GM12878 (cell line): ENCODE data around the gene SORCS1. TPM values are rescaled to one million over a fixed set of nuclear protein-coding genes. Genes with fewer than 3 reads are reported as not detected.

ENCODE experiments used
- ATAC-seq: fragments of 200-7000 bp; cut with Tn5 transposase; 3 replicates; pipeline ENCODE4 v1.9.1; 2020; ENCODE audit warnings: mild to moderate bottlenecking, moderate library complexity
- BruUV-seq: library from RNA; stranded (reverse); fragments of 400-500 nt; replicated peaks from 2 replicates; lab custom pipeline; 2021; lab: Mats Ljungman, UMichigan
- CTCF ChIA-PET: fragments of 300-600 bp; sonication (Branson Sonifier 250); formaldehyde crosslinking; extraction: SDS; loops from one replicate; lab custom pipeline; 2021; ENCODE audit warnings: inconsistent platforms; lab: Yijun Ruan, JAX
- POLR2A ChIA-PET: fragments of 350-600 bp; formaldehyde crosslinking; extraction: SDS; loops from one replicate; lab custom pipeline; 2021; ENCODE audit warnings: inconsistent platforms; lab: Charles Lee
- RAD21 ChIA-PET: fragments of 300-600 bp; sonication (Branson Sonifier 250); formaldehyde crosslinking; loops from one replicate; lab custom pipeline; 2023; ENCODE audit warnings: antibody characterized with exemption; ENCODE audit not compliant: unreplicated experiment; lab: Charles Lee
- SMC1A ChIA-PET: fragments of 300-600 bp; sonication (Branson Sonifier 250); formaldehyde crosslinking; loops from one replicate; lab custom pipeline; 2023; ENCODE audit not compliant: unreplicated experiment, uncharacterized antibody; lab: Charles Lee
- DNase-seq: peaks from one replicate; pipeline ENCODE4 v3.0.0-alpha.2; 2011; ENCODE audit warnings: low read depth, low spot score
- FAIRE-seq: peaks from 3 replicates; lab custom pipeline; 2011; peaks lifted over from hg19 to GRCh38; lab: Jason Lieb, UNC
- H2AFZ ChIP-seq: 2 replicates; pipeline ENCODE4 v1.6.0; 2011; ENCODE audit warnings: low read depth, low read length, control low read depth; ENCODE audit not compliant: control insufficient read depth
- H3K27ac ChIP-seq: 2 replicates; pipeline ENCODE4 v1.5.1; 2011; ENCODE audit warnings: control low read depth; ENCODE audit not compliant: control insufficient read depth, insufficient read depth
- H3K27me3 ChIP-seq, 2 experiments: replicated peaks in 1 of 2; 2 replicates each; pipeline versions ENCODE4 v1.6.0 to v1.6.1; 2011; ENCODE audit warnings: low read length in 1 of 2; ENCODE audit not compliant: control insufficient read depth in 2 of 2, insufficient read depth in 2 of 2
- H3K36me3 ChIP-seq, 2 experiments: 2 replicates each; pipeline ENCODE4 v1.5.1; 2011; ENCODE audit warnings: low read length in 1 of 2; ENCODE audit not compliant: control insufficient read depth in 2 of 2, insufficient read depth in 2 of 2
- H3K4me1 ChIP-seq: 2 replicates; pipeline ENCODE4 v1.6.1; 2011; ENCODE audit warnings: mild to moderate bottlenecking, low read length, moderate library complexity, mixed read lengths; ENCODE audit not compliant: control insufficient read depth, insufficient read depth
- H3K4me2 ChIP-seq: 2 replicates; pipeline ENCODE4 v1.6.0; 2011; ENCODE audit warnings: control low read depth; ENCODE audit not compliant: control insufficient read depth, insufficient read depth
- H3K4me3 ChIP-seq: fragments of 200-600 bp; sonication (generic); 2 replicates; pipeline ENCODE4 v1.5.1; 2016
- H3K79me2 ChIP-seq: 2 replicates; pipeline ENCODE4 v1.6.0; 2011; ENCODE audit warnings: low read length; ENCODE audit not compliant: control insufficient read depth, insufficient read depth
- H3K9ac ChIP-seq: 2 replicates; pipeline ENCODE4 v1.8.0; 2011; ENCODE audit warnings: low read length, control low read depth, mixed read lengths; ENCODE audit not compliant: control insufficient read depth, insufficient read depth
- H3K9me3 ChIP-seq: replicated peaks from 3 replicates; pipeline ENCODE4 v1.5.1; 2011; ENCODE audit warnings: mild to moderate bottlenecking, low read length; ENCODE audit not compliant: control insufficient read depth, insufficient read depth
- H4K20me1 ChIP-seq: 2 replicates; pipeline ENCODE4 v1.6.0; 2011; ENCODE audit not compliant: control insufficient read depth, insufficient read depth
- ATF7 ChIP-seq: fragments of 450-650 bp; IDR thresholded peaks from 2 replicates; pipeline ENCODE4 v1.6.1; 2016; ENCODE audit warnings: low read depth, mild to moderate bottlenecking
- MXI1 ChIP-seq: fragments of 150-350 bp; IDR thresholded peaks from 2 replicates; pipeline ENCODE4 v1.6.1; 2011; ENCODE audit warnings: low read depth, mild to moderate bottlenecking, inconsistent platforms, low read length, improper control_type of control experiment
- NR2C2 ChIP-seq: IDR thresholded peaks from 2 replicates; pipeline ENCODE4 v1.6.1; 2011; ENCODE audit warnings: borderline replicate concordance, low read depth; ENCODE audit not compliant: control insufficient read depth, insufficient read length
- PAX5 ChIP-seq: IDR thresholded peaks from 2 replicates; pipeline ENCODE4 v1.6.1; 2011; ENCODE audit warnings: low read depth, low read length, borderline replicate concordance
- RAD51 ChIP-seq: fragments of 450-650 bp; IDR thresholded peaks from 2 replicates; pipeline ENCODE4 v1.6.1; 2016; ENCODE audit warnings: moderate library complexity, mild to moderate bottlenecking, inconsistent platforms
- SMARCA5 ChIP-seq: fragments of 450-650 bp; IDR thresholded peaks from 2 replicates; pipeline ENCODE4 v1.6.1; 2017; ENCODE audit warnings: mild to moderate bottlenecking
- TCF7 ChIP-seq: IDR thresholded peaks from 2 replicates; pipeline ENCODE4 v1.6.1; 2014; ENCODE audit warnings: antibody characterized with exemption, borderline replicate concordance
- WGBS: methylation state at CpG from one replicate; pipeline ENCODE4 v1.1.6; 2016; ENCODE audit warnings: low lambda C conversion rate; ENCODE audit not compliant: insufficient replicate concordance, insufficient coverage; ENCODE audit errors: missing lambda C conversion rate; 5-methylcytosine and 5-hydroxymethylcytosine counted together
- in situ Hi-C: fragments of 300-500 bp; cut with MboI; formaldehyde crosslinking; loops from 9 replicates; pipeline ENCODE4 v1.14.3; 2018; ENCODE audit warnings: mixed read lengths
- intact Hi-C: fragments of 100-400 bp; cut with micrococcal nuclease; formaldehyde crosslinking; loops from one replicate; pipeline ENCODE4 v1.14.2; 2022; ENCODE audit not compliant: unreplicated experiment
- polyA plus RNA-seq, 11 experiments: library from polyadenylated mRNA; depleted of rRNA in 4 of 11; unstranded in 6 of 11; stranded (reverse) in 5 of 11; fragments of >200 nt; fragmentation: Nextera tagmentation in 4 of 11; fragmentation: Illumina TruSeq in 1 of 11; extraction: Ambion mirVana in 4 of 11; extraction: Trizol in 1 of 11; gene quantifications; 1 replicate in 1 of 11; 2 replicates in 10 of 11; pipeline versions ENCODE4 v1.2.1 to v1.2.3, GENCODE V29; 2011 to 2016; ENCODE audit warnings: inconsistent platforms in 2 of 11, missing spikeins in 2 of 11, low read depth in 1 of 11
- total RNA-seq, 4 experiments: library from RNA; depleted of rRNA in 3 of 4; stranded (reverse); fragments of >200 nt in 3 of 4; fragmentation: Illumina TruSeq in 1 of 4; extraction: Trizol in 1 of 4; gene quantifications; 2 replicates each; pipeline versions ENCODE4 v1.2.1 to v1.2.3, GENCODE V29; 2013 to 2021
- TF ChIP-seq, protein P1 (sequence below): fragments of 450-650 bp; IDR thresholded peaks from 2 replicates; pipeline ENCODE4 v1.6.1; 2016; ENCODE audit warnings: mild to moderate bottlenecking
- TF ChIP-seq, protein P2 (sequence below): IDR thresholded peaks from 2 replicates; pipeline ENCODE4 v1.6.1; 2011; ENCODE audit warnings: borderline replicate concordance, low read depth, mild to moderate bottlenecking, moderate library complexity, low read length; ENCODE audit not compliant: insufficient read depth, poor library complexity, severe bottlenecking
- TF ChIP-seq, protein P3 (sequence below): IDR thresholded peaks from 2 replicates; pipeline ENCODE4 v1.6.1; 2012; ENCODE audit warnings: low read depth, low read length, improper control_type of control experiment

Gene SORCS1
- total and polyA plus RNA-seq, 10 of the 15 experiments (the other 5 are each of a cell fraction or from before 2014, with no cell fraction given): 0.02 to 9.6 (median 0.06) TPM; not detected in 3

DNA sequence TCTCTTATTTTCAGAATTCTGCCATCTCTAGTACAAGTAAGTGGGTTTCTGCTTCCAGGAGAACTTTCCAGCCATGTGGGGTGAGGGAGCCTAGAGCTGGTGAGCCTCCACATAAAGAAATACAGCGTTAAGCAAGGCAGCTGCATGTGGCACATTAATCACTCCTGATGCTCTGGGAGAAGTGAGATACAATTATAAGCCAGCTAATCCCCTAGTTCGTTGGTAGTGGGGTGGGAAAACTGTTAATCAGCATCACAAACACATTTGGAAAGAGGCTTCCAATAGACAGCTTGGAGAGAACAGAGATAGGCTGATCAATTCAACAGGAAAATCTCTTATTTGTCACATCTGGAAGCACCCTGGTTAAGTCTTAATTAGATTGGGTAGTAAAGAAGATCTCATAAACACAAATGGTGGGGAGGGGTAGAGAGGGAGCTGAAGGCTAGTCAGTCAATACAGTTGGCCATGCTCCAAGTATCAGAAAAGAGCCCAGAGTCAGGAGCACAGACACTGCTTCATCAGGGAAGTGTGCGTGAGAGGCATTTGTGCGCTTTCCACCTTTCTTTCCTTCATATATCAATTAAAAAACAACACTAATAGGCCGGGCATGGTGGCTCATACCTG lies 130.6 kb downstream of the SORCS1 start:
- Histone ChIP-seq H3K9me3 (no peaks in the 10 kb centered on the region), H3K4me3 (no peak overlapping the region), H3K4me2 (no peak overlapping the region), H3K4me1 (no peaks in the 10 kb centered on the region), H2AFZ (no peak overlapping the region), H3K27ac (no peak overlapping the region), H3K9ac (no peak overlapping the region), H3K79me2 (no peaks in the 10 kb centered on the region), H3K36me3 (no peaks in the 10 kb centered on the region), H4K20me1 (no peaks in the 10 kb centered on the region), H3K27me3 (no peaks in the 10 kb centered on the region; a peak in 2 of 4 replicates)
- no peak for ATAC-seq
- ChIA-PET SMC1A (interaction anchor here (1.0 kb wide), 1 partner anchor 168 kb away, joined by 3 read pairs; no protein-coding TSS in a partner anchor), RAD21 (no interaction called here), POLR2A (no interaction called here), CTCF (interaction anchor here (0.6 to 2.1 kb wide), 3 partner anchors 238 to 373 kb away, joined by 3 to 4 read pairs (median 3); no protein-coding TSS in a partner anchor)
- FAIRE-seq: no peak
- TF ChIP-seq MXI1: no peak
- TF ChIP-seq NR2C2: no peak
- TF ChIP-seq RAD51: no peak
- no peak for TF ChIP-seq PAX5
- TF ChIP-seq ATF7: no peak
- TF ChIP-seq, protein P1, sequence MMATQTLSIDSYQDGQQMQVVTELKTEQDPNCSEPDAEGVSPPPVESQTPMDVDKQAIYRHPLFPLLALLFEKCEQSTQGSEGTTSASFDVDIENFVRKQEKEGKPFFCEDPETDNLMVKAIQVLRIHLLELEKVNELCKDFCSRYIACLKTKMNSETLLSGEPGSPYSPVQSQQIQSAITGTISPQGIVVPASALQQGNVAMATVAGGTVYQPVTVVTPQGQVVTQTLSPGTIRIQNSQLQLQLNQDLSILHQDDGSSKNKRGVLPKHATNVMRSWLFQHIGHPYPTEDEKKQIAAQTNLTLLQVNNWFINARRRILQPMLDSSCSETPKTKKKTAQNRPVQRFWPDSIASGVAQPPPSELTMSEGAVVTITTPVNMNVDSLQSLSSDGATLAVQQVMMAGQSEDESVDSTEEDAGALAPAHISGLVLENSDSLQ: no peak
- TF ChIP-seq, protein P2, sequence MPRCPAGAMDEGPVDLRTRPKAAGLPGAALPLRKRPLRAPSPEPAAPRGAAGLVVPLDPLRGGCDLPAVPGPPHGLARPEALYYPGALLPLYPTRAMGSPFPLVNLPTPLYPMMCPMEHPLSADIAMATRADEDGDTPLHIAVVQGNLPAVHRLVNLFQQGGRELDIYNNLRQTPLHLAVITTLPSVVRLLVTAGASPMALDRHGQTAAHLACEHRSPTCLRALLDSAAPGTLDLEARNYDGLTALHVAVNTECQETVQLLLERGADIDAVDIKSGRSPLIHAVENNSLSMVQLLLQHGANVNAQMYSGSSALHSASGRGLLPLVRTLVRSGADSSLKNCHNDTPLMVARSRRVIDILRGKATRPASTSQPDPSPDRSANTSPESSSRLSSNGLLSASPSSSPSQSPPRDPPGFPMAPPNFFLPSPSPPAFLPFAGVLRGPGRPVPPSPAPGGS: no peak
- TF ChIP-seq TCF7: no peak
- TF ChIP-seq, protein P3, sequence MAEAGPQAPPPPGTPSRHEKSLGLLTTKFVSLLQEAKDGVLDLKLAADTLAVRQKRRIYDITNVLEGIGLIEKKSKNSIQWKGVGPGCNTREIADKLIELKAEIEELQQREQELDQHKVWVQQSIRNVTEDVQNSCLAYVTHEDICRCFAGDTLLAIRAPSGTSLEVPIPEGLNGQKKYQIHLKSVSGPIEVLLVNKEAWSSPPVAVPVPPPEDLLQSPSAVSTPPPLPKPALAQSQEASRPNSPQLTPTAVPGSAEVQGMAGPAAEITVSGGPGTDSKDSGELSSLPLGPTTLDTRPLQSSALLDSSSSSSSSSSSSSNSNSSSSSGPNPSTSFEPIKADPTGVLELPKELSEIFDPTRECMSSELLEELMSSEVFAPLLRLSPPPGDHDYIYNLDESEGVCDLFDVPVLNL: no peak
- no peak for TF ChIP-seq SMARCA5
- DNase-seq: no peak
- WGBS: 42% methylated on average over 5 of the region's 5 CpGs
- intact Hi-C loops (no loop called here), in situ Hi-C loops (no loop called here)
- no TSS peak for BruUV-seq
